Endothelial cell of umbilical vein (primary cell): ENCODE measurements around the gene SEZ6L. TPM values are rescaled to one million over a fixed set of nuclear protein-coding genes. Genes with fewer than 3 reads are reported as not detected.

Experiments used
- BruUV-seq: library from RNA; stranded (reverse); fragments of 400-500 nt; replicated peaks from 2 replicates; lab custom pipeline; 2021; lab: Mats Ljungman, UMichigan
- CTCF ChIA-PET: fragments of 300-600, 350-600 bp; sonication (Branson Sonifier 250); formaldehyde crosslinking; loops from one replicate; lab custom pipeline; 2021; ENCODE audit warnings: antibody characterized with exemption, inconsistent platforms; lab: Charles Lee
- POLR2A ChIA-PET: fragments of 300-600, 350-600 bp; sonication (Branson Sonifier 250); formaldehyde crosslinking; loops from one replicate; lab custom pipeline; 2021; ENCODE audit warnings: antibody characterized with exemption, inconsistent platforms; lab: Charles Lee
- DNase-seq: peaks from one replicate; pipeline ENCODE4 v3.0.0-alpha.2; 2011; ENCODE audit warnings: low read depth, low spot score
- FAIRE-seq: peaks from 2 replicates; lab custom pipeline; 2011; peaks lifted over from hg19 to GRCh38; lab: Jason Lieb, UNC
- H2AFZ ChIP-seq: 2 replicates; pipeline ENCODE4 v1.6.0; 2012; ENCODE audit warnings: low read depth, low read length, control low read depth, inconsistent platforms
- H3K27ac ChIP-seq: 2 replicates; pipeline ENCODE4 v1.5.1; 2011; ENCODE audit warnings: low read depth, mild to moderate bottlenecking, control low read depth, low read length, moderate library complexity; ENCODE audit not compliant: insufficient read depth
- H3K27me3 ChIP-seq, 2 experiments: 2 replicates each; pipeline versions ENCODE4 v1.6.0 to v1.6.1; 2011; ENCODE audit warnings: low read length in 2 of 2, mixed read lengths in 1 of 2; ENCODE audit not compliant: control insufficient read depth in 2 of 2, insufficient read depth in 2 of 2
- H3K36me3 ChIP-seq, 2 experiments: 2 replicates in 1 of 2; 3 replicates in 1 of 2; pipeline ENCODE4 v1.5.1; 2011; ENCODE audit warnings: low read length in 2 of 2, mild to moderate bottlenecking in 1 of 2, moderate library complexity in 1 of 2; ENCODE audit not compliant: control insufficient read depth in 2 of 2, insufficient read depth in 2 of 2; ENCODE audit errors: extremely low read depth in 1 of 2
- H3K4me1 ChIP-seq: 3 replicates; pipeline ENCODE4 v1.5.1; 2011; ENCODE audit warnings: mild to moderate bottlenecking, low read length; ENCODE audit not compliant: control insufficient read depth, insufficient read depth; ENCODE audit errors: extremely low read depth
- H3K4me2 ChIP-seq: 2 replicates; pipeline ENCODE4 v1.6.1; 2011; ENCODE audit warnings: low read length, control low read depth, mixed read lengths; ENCODE audit not compliant: insufficient read depth
- H3K4me3 ChIP-seq, 3 experiments: fragments of 200-600 bp in 1 of 3; sonication (generic), shearing (Covaris generic) in 1 of 3; replicated peaks in 1 of 3; 2 replicates each; pipeline ENCODE4 v1.5.1; 2011 to 2016; ENCODE audit warnings: control low read depth in 3 of 3, low read length in 3 of 3, mild to moderate bottlenecking in 2 of 3, inconsistent platforms in 1 of 3, low read depth in 1 of 3, moderate library complexity in 1 of 3; ENCODE audit not compliant: insufficient read depth in 1 of 3
- H3K79me2 ChIP-seq: 2 replicates; pipeline ENCODE4 v1.6.0; 2012; ENCODE audit warnings: low read length, inconsistent platforms; ENCODE audit not compliant: control insufficient read depth, insufficient read depth
- H3K9ac ChIP-seq: replicated peaks from 2 replicates; pipeline ENCODE3; 2011; ENCODE audit warnings: low read length, control low read depth; ENCODE audit not compliant: insufficient read depth; ENCODE audit errors: extremely low read depth
- H3K9me1 ChIP-seq: replicated peaks from 3 replicates; pipeline ENCODE4 v1.6.0; 2011; ENCODE audit warnings: mild to moderate bottlenecking, low read length; ENCODE audit not compliant: control insufficient read depth, insufficient read depth; ENCODE audit errors: extremely low read depth
- H3K9me3 ChIP-seq: replicated peaks from 2 replicates; pipeline ENCODE4 v1.5.1; 2012; ENCODE audit warnings: low read length, inconsistent platforms; ENCODE audit not compliant: control insufficient read depth, insufficient read depth
- H4K20me1 ChIP-seq: replicated peaks from 2 replicates; pipeline ENCODE3; 2011; ENCODE audit warnings: mild to moderate bottlenecking, low read length; ENCODE audit not compliant: control insufficient read depth, insufficient read depth; ENCODE audit errors: extremely low read depth
- EZH2 ChIP-seq: IDR thresholded peaks from 2 replicates; pipeline ENCODE4 v1.6.1; 2012; ENCODE audit warnings: borderline replicate concordance, low read depth, mild to moderate bottlenecking, moderate library complexity, low read length, inconsistent platforms; ENCODE audit not compliant: severe bottlenecking
- FOS ChIP-seq: IDR thresholded peaks from 2 replicates; pipeline ENCODE4 v1.6.1; 2011; ENCODE audit warnings: mild to moderate bottlenecking, low read length, moderate library complexity, borderline replicate concordance; ENCODE audit not compliant: insufficient read depth
- GATA2 ChIP-seq: IDR thresholded peaks from 2 replicates; pipeline ENCODE4 v1.7.0; 2011; ENCODE audit warnings: low read depth, mild to moderate bottlenecking, moderate library complexity, mixed read lengths, low read length; ENCODE audit not compliant: insufficient read length, insufficient read depth
- JUN ChIP-seq: IDR thresholded peaks from 2 replicates; pipeline ENCODE4 v1.6.1; 2011; ENCODE audit warnings: borderline replicate concordance, low read depth; ENCODE audit not compliant: insufficient read length, insufficient read depth
- MYC ChIP-seq: IDR thresholded peaks from one replicate; pipeline ENCODE4 v1.6.1; 2011; ENCODE audit warnings: mild to moderate bottlenecking, low read depth, low read length
- POLR2A ChIP-seq: IDR thresholded peaks from 2 replicates; pipeline ENCODE4 v1.6.1; 2012; ENCODE audit warnings: low read depth, mild to moderate bottlenecking, control low read depth, low read length
- POLR2AphosphoS5 ChIP-seq: IDR thresholded peaks from 2 replicates; pipeline ENCODE4 v1.6.1; 2012; ENCODE audit warnings: low read depth, mild to moderate bottlenecking, control low read depth, low read length, moderate library complexity; ENCODE audit not compliant: insufficient read depth
- dilution Hi-C: fragments of 300-500 bp; cut with MboI; formaldehyde crosslinking; loops from one replicate; pipeline ENCODE4 v1.15.0; 2019; ENCODE audit warnings: low sequenced_read_pairs; ENCODE audit not compliant: extremely low pct_ligation_motif_present
- intact Hi-C: fragments of 100-400 bp; cut with micrococcal nuclease; formaldehyde crosslinking; loops from one replicate; pipeline ENCODE4 v1.10.0; 2022
- polyA plus RNA-seq, 4 experiments: library from polyadenylated mRNA; depleted of rRNA in 3 of 4; stranded (reverse) in 3 of 4; unstranded in 1 of 4; fragments of >200 nt; gene quantifications; 2 replicates each; pipeline versions ENCODE4 v1.2.1 to v1.2.3, GENCODE V29; 2011 to 2012; ENCODE audit warnings: missing spikeins in 1 of 4
- total RNA-seq: library from RNA; stranded (reverse); gene quantifications from 2 replicates; pipeline ENCODE4 v1.2.3, GENCODE V29; 2021
- TF ChIP-seq, protein P1 (sequence below), 2 donors: IDR thresholded peaks; 1 replicate in 1 of 2; 2 replicates in 1 of 2; pipeline ENCODE4 v1.5.1; 2011; ENCODE audit warnings: low read length in 2 of 2, mild to moderate bottlenecking in 2 of 2, moderate library complexity in 2 of 2, control low read depth in 1 of 2, inconsistent platforms in 1 of 2, low read depth in 1 of 2; ENCODE audit not compliant: insufficient read depth in 1 of 2; ENCODE audit errors: extremely low read depth in 1 of 2
- TF ChIP-seq, protein P2 (sequence below): IDR thresholded peaks from 2 replicates; pipeline ENCODE4 v1.6.1; 2011; ENCODE audit not compliant: insufficient read depth, insufficient read length

The SEZ6L gene
- total and polyA plus RNA-seq, 2 donors (not counting 3 experiments of a cell fraction or from before 2014, with no cell fraction given) = not detected

DNA sequence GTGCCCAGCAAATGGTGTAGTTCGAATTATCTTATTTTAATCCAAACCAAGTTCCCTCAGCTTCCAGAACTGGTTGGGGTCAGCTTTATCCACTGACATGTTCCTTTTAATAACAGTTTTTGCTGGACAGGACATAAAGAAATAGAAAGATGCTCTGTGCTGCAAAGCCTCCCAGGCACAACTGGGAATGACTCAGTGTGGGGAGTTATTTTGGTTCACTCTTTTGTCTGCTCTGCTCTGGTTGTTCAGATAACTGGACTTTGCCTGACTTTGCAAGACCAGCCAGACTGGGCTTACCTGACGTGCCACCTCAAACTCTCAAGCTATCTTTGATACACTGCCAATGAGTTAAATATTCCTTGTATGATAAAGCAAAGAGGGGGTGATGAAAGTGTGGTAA lies 25.6 kb downstream of the SEZ6L start:
- H3K4me1 ChIP-seq = no peaks in the 10 kb centered on the region
- FAIRE-seq (no peak), DNase-seq (no peak)
- H3K27me3 ChIP-seq = no peaks in the 10 kb centered on the region
- H3K4me2 ChIP-seq = no peak overlapping the region
- H3K9ac ChIP-seq = no peak overlapping the region
- no peaks in the 10 kb centered on the region for H3K9me1 ChIP-seq
- H3K9me3 ChIP-seq = peaks cover 3% of the 10 kb centered on the region
- TF ChIP-seq POLR2AphosphoS5 (no peak), JUN (no peak)
- ChIA-PET POLR2A (no interaction called here), CTCF (no interaction called here)
- no peak overlapping the region for H2AFZ ChIP-seq
- H3K4me3 ChIP-seq = no peak overlapping the region
- dilution Hi-C loops = no loop called here
- H3K79me2 ChIP-seq = no peaks in the 10 kb centered on the region
- H4K20me1 ChIP-seq = no peaks in the 10 kb centered on the region
- H3K27ac ChIP-seq = no peak overlapping the region
- BruUV-seq = no TSS peak
- intact Hi-C loops = no loop called here
- no peaks in the 10 kb centered on the region for H3K36me3 ChIP-seq

DNA sequence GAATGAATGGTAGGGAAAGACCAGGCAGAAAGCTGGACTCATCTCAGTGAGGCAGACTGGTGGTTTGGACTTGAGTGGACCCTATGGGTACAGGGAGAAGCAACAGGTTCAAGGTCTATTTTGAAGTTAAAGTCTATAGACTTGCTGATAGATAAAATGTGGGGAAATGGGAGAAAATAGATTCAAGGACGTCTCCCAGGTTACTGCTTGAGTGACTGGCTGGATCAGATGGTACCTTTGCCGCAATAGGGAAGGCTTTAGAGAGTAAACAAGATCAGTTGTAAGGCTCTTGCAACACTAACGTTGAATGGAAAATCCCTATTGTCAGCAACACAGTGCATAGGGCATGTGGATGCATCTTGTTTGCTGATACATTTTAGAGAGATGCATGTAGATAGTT lies 27.4 kb downstream of the SEZ6L start:
- FAIRE-seq (no peak), DNase-seq (no peak)
- TF ChIP-seq POLR2AphosphoS5 (no peak), EZH2 (no peak), JUN (no peak), POLR2A (no peak), GATA2 (no peak), MYC (no peak), FOS (no peak)
- TF ChIP-seq, protein P1, sequence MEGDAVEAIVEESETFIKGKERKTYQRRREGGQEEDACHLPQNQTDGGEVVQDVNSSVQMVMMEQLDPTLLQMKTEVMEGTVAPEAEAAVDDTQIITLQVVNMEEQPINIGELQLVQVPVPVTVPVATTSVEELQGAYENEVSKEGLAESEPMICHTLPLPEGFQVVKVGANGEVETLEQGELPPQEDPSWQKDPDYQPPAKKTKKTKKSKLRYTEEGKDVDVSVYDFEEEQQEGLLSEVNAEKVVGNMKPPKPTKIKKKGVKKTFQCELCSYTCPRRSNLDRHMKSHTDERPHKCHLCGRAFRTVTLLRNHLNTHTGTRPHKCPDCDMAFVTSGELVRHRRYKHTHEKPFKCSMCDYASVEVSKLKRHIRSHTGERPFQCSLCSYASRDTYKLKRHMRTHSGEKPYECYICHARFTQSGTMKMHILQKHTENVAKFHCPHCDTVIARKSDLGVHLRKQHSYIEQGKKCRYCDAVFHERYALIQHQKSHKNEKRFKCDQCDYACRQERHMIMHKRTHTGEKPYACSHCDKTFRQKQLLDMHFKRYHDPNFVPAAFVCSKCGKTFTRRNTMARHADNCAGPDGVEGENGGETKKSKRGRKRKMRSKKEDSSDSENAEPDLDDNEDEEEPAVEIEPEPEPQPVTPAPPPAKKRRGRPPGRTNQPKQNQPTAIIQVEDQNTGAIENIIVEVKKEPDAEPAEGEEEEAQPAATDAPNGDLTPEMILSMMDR (IDR thresholded peaks at IDR 0.05; ENCODE audit: extremely low read depth in 1 of 2, insufficient read depth in 1 of 2, low read depth in 1 of 2, low read length in 2 of 2) = no peak
- TF ChIP-seq, protein P2, sequence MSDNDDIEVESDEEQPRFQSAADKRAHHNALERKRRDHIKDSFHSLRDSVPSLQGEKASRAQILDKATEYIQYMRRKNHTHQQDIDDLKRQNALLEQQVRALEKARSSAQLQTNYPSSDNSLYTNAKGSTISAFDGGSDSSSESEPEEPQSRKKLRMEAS = no peak
- intact Hi-C loops (no loop called here), dilution Hi-C loops (no loop called here)
- H3K9ac ChIP-seq = no peak overlapping the region
- H3K79me2 ChIP-seq = no peaks in the 10 kb centered on the region
- no TSS peak for BruUV-seq
- no peak overlapping the region for H3K27ac ChIP-seq
- no peak overlapping the region for H3K4me2 ChIP-seq
- no peaks in the 10 kb centered on the region for H3K4me1 ChIP-seq
- H3K36me3 ChIP-seq = no peaks in the 10 kb centered on the region
- no peaks in the 10 kb centered on the region for H3K9me3 ChIP-seq
- no peaks in the 10 kb centered on the region for H3K27me3 ChIP-seq
- ChIA-PET POLR2A (no interaction called here), CTCF (no interaction called here)
- H3K9me1 ChIP-seq = no peaks in the 10 kb centered on the region
- no peaks in the 10 kb centered on the region for H4K20me1 ChIP-seq
- no peak overlapping the region for H3K4me3 ChIP-seq
- no peak overlapping the region for H2AFZ ChIP-seq
